ENCODE data around the gene NPAS3. TPM values are rescaled to one million over a fixed set of nuclear protein-coding genes. Genes with fewer than 3 reads are reported as not detected.

Gene NPAS3
- total and polyA plus RNA-seq, 2 of the 13 experiments (the other 11 are each of a cell fraction or from before 2014, with no cell fraction given) = not detected

DNA sequence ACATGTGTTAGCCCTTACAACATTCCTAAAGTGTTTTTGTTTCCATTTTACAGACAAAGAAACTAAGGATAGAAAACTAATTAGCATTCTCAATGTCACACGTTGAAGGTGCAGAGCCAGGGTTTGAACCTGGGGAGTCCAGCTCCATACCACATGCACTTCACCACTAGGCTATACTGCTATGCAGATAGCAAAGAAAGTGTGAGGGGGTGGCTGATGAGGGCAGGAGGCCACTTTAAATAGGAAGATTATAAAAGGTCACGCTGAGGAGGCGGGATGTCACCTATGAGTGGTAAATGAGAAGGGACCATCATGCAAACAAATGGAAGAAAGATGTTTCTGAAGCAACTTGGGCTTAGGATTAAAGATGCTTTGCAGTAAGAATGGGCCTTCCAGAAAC is 798.3 kb downstream of the NPAS3 start:
- no peaks in the 10 kb centered on the region for H3K9me3 ChIP-seq (ENCODE audit: low read length)
- BruUV-seq (replicated peaks) = no TSS peak
- H3K79me2 ChIP-seq (ENCODE audit: insufficient read depth, low read length) = no peaks in the 10 kb centered on the region
- CTCF ChIA-PET (ENCODE audit: low intra/inter-chr PET ratio, low total read pairs) = no interaction called here
- no peak for TF ChIP-seq ZNF264 (CRISPR knock-in tag; IDR thresholded peaks at IDR 0.05)
- no peak for TF ChIP-seq FOXK1 (CRISPR knock-in tag; IDR thresholded peaks at IDR 0.05; ENCODE audit: borderline replicate concordance, low read depth)
- TF ChIP-seq NBN (conservative IDR thresholded peaks at IDR 0.05) = no peak
- no peak for TF ChIP-seq ZNF33A (CRISPR knock-in tag; IDR thresholded peaks at IDR 0.05; ENCODE audit: borderline replicate concordance)
- no peak for TF ChIP-seq ZNF773 (CRISPR knock-in tag; IDR thresholded peaks at IDR 0.05; ENCODE audit: borderline replicate concordance)
- TF ChIP-seq SRSF4 (IDR thresholded peaks at IDR 0.05; ENCODE audit: low read depth, low read length, poor library complexity, severe bottlenecking) = no peak
- TF ChIP-seq ZNF780A (CRISPR knock-in tag; IDR thresholded peaks at IDR 0.05) = no peak
- TF ChIP-seq ZBTB7A (CRISPR knock-in tag; IDR thresholded peaks at IDR 0.05) = no peak
- H4K20me1 ChIP-seq (ENCODE audit: insufficient read depth, low read length) = no peaks in the 10 kb centered on the region
- H3K4me2 ChIP-seq (ENCODE audit: low read depth, low read length) = no peak overlapping the region
- in situ Hi-C loops (cut with HindIII; ENCODE audit: extremely low pct_ligation_motif_present, low pct_unique_long_range_greater_than_20kb) (no loop called here), intact Hi-C loops (cut with micrococcal nuclease; ENCODE audit: unreplicated experiment) (no loop called here)
- no peak overlapping the region for H3K9ac ChIP-seq (ENCODE audit: insufficient read depth, low read depth, low read length)
- H3K4me3 ChIP-seq (replicated peaks in 1 of 3; ENCODE audit: insufficient read depth in 1 of 3, low read depth in 2 of 3, low read length in 3 of 3) = no peak overlapping the region
- no peak for ATAC-seq
- peaks cover 0 to 11% of the 10 kb centered on the region in 2 experiments; a peak in 1 of 5 replicates for H3K27me3 ChIP-seq (ENCODE audit: control insufficient read depth in 1 of 2, insufficient read depth in 2 of 2, low read length in 2 of 2)
- no peak for FAIRE-seq
- no peak overlapping the region for H3K27ac ChIP-seq (ENCODE audit: extremely low read length, insufficient read depth, low read length)
- POLR2A ChIA-PET = no interaction called here
- no peak overlapping the region for H2AFZ ChIP-seq (ENCODE audit: low read length)
- no peak for DNase-seq (ENCODE audit: low spot score)
- 30% methylated on average over 3 of the region's 3 CpGs for WGBS (ENCODE audit: low lambda C conversion rate)
- no peaks in the 10 kb centered on the region for H3K36me3 ChIP-seq (replicated peaks in 1 of 2; ENCODE audit: control insufficient read depth in 1 of 2, insufficient read depth in 2 of 2, low read length in 2 of 2)
- H3K4me1 ChIP-seq (ENCODE audit: insufficient read depth, low read length) = no peaks in the 10 kb centered on the region

DNA sequence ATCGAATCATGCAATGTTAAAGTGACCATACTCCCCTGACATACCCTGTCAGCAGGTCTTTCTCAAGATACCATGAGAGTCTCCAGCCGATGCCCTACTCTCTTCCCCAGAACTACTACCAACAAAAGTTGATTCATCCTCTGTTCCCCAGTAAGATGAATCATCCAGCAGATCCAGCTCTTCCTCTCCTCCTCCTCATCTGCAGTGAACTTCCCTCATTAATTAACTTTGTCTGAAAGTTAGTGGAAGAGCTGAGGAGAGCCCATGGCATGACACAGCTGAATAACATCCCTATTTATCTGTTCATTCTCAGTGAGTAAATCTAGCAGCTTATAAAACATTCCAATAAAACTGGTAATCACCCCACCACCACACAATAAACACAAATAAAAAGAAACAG is 798.8 kb downstream of the NPAS3 start:
- H3K36me3 ChIP-seq (replicated peaks in 1 of 2; ENCODE audit: control insufficient read depth in 1 of 2, insufficient read depth in 2 of 2, low read length in 2 of 2) = no peaks in the 10 kb centered on the region
- H3K4me2 ChIP-seq (ENCODE audit: low read depth, low read length) = no peak overlapping the region
- H3K4me1 ChIP-seq (ENCODE audit: insufficient read depth, low read length) = no peaks in the 10 kb centered on the region
- no peak for DNase-seq (ENCODE audit: low spot score)
- H3K9ac ChIP-seq (ENCODE audit: insufficient read depth, low read depth, low read length) = no peak overlapping the region
- H3K27me3 ChIP-seq (ENCODE audit: control insufficient read depth in 1 of 2, insufficient read depth in 2 of 2, low read length in 2 of 2) = peaks cover 0 to 11% of the 10 kb centered on the region in 2 experiments; a peak in 1 of 5 replicates
- WGBS (ENCODE audit: low lambda C conversion rate) = 2% methylated on average over 2 of the region's 2 CpGs
- no peak overlapping the region for H2AFZ ChIP-seq (ENCODE audit: low read length)
- no peaks in the 10 kb centered on the region for H3K79me2 ChIP-seq (ENCODE audit: insufficient read depth, low read length)
- no peak overlapping the region for H3K4me3 ChIP-seq (replicated peaks in 1 of 3; ENCODE audit: insufficient read depth in 1 of 3, low read depth in 2 of 3, low read length in 3 of 3)
- ChIA-PET POLR2A (no interaction called here), CTCF (ENCODE audit: low intra/inter-chr PET ratio, low total read pairs) (no interaction called here)
- no peaks in the 10 kb centered on the region for H3K9me3 ChIP-seq (ENCODE audit: low read length)
- intact Hi-C loops (cut with micrococcal nuclease; ENCODE audit: unreplicated experiment) (no loop called here), in situ Hi-C loops (cut with HindIII; ENCODE audit: extremely low pct_ligation_motif_present, low pct_unique_long_range_greater_than_20kb) (no loop called here)
- no peaks in the 10 kb centered on the region for H4K20me1 ChIP-seq (ENCODE audit: insufficient read depth, low read length)
- no peak for FAIRE-seq
- BruUV-seq (replicated peaks) = no TSS peak
- H3K27ac ChIP-seq (ENCODE audit: extremely low read length, insufficient read depth, low read length) = no peak overlapping the region
- ATAC-seq = no peak
- TF ChIP-seq CC2D1A (CRISPR knock-in tag; IDR thresholded peaks at IDR 0.05) = no peak
- TF ChIP-seq, protein P1, sequence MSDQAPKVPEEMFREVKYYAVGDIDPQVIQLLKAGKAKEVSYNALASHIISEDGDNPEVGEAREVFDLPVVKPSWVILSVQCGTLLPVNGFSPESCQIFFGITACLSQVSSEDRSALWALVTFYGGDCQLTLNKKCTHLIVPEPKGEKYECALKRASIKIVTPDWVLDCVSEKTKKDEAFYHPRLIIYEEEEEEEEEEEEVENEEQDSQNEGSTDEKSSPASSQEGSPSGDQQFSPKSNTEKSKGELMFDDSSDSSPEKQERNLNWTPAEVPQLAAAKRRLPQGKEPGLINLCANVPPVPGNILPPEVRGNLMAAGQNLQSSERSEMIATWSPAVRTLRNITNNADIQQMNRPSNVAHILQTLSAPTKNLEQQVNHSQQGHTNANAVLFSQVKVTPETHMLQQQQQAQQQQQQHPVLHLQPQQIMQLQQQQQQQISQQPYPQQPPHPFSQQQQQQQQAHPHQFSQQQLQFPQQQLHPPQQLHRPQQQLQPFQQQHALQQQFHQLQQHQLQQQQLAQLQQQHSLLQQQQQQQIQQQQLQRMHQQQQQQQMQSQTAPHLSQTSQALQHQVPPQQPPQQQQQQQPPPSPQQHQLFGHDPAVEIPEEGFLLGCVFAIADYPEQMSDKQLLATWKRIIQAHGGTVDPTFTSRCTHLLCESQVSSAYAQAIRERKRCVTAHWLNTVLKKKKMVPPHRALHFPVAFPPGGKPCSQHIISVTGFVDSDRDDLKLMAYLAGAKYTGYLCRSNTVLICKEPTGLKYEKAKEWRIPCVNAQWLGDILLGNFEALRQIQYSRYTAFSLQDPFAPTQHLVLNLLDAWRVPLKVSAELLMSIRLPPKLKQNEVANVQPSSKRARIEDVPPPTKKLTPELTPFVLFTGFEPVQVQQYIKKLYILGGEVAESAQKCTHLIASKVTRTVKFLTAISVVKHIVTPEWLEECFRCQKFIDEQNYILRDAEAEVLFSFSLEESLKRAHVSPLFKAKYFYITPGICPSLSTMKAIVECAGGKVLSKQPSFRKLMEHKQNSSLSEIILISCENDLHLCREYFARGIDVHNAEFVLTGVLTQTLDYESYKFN (CRISPR knock-in tag; conservative IDR thresholded peaks at IDR 0.05) = no peak
- TF ChIP-seq SOX13 (IDR thresholded peaks at IDR 0.05) = no peak
- no peak for TF ChIP-seq SOX13 (CRISPR knock-in tag; conservative IDR thresholded peaks at IDR 0.05 in 1 of 2, IDR thresholded peaks at IDR 0.05 in 1 of 2)
- TF ChIP-seq ZNF337 (CRISPR knock-in tag; IDR thresholded peaks at IDR 0.05; ENCODE audit: borderline replicate concordance, low read depth) = no peak
- no peak for TF ChIP-seq IRX3 (CRISPR knock-in tag; IDR thresholded peaks at IDR 0.05; ENCODE audit: borderline replicate concordance, low read depth)
- TF ChIP-seq, protein P2, sequence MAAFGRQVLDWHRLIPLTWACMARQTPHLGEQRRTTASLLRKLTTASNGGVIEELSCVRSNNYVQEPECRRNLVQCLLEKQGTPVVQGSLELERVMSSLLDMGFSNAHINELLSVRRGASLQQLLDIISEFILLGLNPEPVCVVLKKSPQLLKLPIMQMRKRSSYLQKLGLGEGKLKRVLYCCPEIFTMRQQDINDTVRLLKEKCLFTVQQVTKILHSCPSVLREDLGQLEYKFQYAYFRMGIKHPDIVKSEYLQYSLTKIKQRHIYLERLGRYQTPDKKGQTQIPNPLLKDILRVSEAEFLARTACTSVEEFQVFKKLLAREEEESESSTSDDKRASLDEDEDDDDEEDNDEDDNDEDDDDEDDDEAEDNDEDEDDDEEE (CRISPR knock-in tag; IDR thresholded peaks at IDR 0.05) = no peak
- TF ChIP-seq ZKSCAN1 (IDR thresholded peaks at IDR 0.05; ENCODE audit: low read length) = no peak

Data from HepG2 (cell line).